Smooth muscle cell (in vitro differentiated cells): Measurements from ENCODE around the gene MEMO1. TPM values are rescaled to one million over a fixed set of nuclear protein-coding genes. Genes with fewer than 3 reads are reported as not detected.
A peak's percentile ranks its signal among the peaks of the same experiment; 100 is the strongest.

Experiments used
- DNase-seq: peaks from one replicate; lab custom pipeline; 2025; ENCODE audit not compliant: unreplicated experiment; lab: John Stamatoyannopoulos, UW
- H2AFZ ChIP-seq: fragments of 200-600 bp; sonication (generic); 2 replicates; pipeline ENCODE4 v1.6.0; 2016; ENCODE audit warnings: antibody characterized with exemption, low read depth, mild to moderate bottlenecking
- H3F3A ChIP-seq: fragments of 200-600 bp; sonication (generic); 2 replicates; pipeline ENCODE4 v1.6.0; 2017; ENCODE audit warnings: antibody characterized with exemption, low read depth
- H3K27ac ChIP-seq: fragments of 200-600 bp; sonication (generic); 2 replicates; pipeline ENCODE4 v1.5.1; 2016; ENCODE audit warnings: low read depth, mild to moderate bottlenecking
- H3K27me3 ChIP-seq: fragments of 200-600 bp; sonication (generic); 2 replicates; pipeline ENCODE4 v1.6.1; 2016; ENCODE audit warnings: low read depth, mild to moderate bottlenecking
- H3K36me3 ChIP-seq: fragments of 200-600 bp; sonication (generic); 2 replicates; pipeline ENCODE4 v1.5.1; 2016; ENCODE audit warnings: low read depth
- H3K4me1 ChIP-seq: fragments of 200-600 bp; sonication (generic); 2 replicates; pipeline ENCODE4 v1.5.1; 2016; ENCODE audit warnings: low read depth
- H3K4me2 ChIP-seq: fragments of 200-600 bp; sonication (generic); 2 replicates; pipeline ENCODE4 v1.6.0; 2016; ENCODE audit warnings: mild to moderate bottlenecking
- H3K4me3 ChIP-seq: fragments of 200-600 bp; sonication (generic); 2 replicates; pipeline ENCODE4 v1.5.1; 2016; ENCODE audit warnings: mild to moderate bottlenecking
- H3K79me2 ChIP-seq: fragments of 200-600 bp; sonication (generic); 2 replicates; pipeline ENCODE4 v1.6.0; 2016; ENCODE audit warnings: low read depth, mild to moderate bottlenecking
- H3K9ac ChIP-seq: fragments of 200-600 bp; sonication (generic); 2 replicates; pipeline ENCODE4 v1.6.0; 2016; ENCODE audit warnings: low read depth
- H3K9me3 ChIP-seq: fragments of 200-600 bp; sonication (generic); replicated peaks from 2 replicates; pipeline ENCODE4 v1.5.1; 2016; ENCODE audit warnings: low read depth
- H4K20me1 ChIP-seq: fragments of 200-600 bp; sonication (generic); 2 replicates; pipeline ENCODE4 v1.6.0; 2016; ENCODE audit warnings: low read depth
- CTCF ChIP-seq: fragments of 200-600 bp; sonication (generic); IDR thresholded peaks from 2 replicates; pipeline ENCODE4 v1.5.1; 2017; ENCODE audit warnings: borderline replicate concordance, mild to moderate bottlenecking, antibody characterized with exemption; ENCODE audit not compliant: insufficient read depth, poor library complexity, severe bottlenecking
- WGBS: methylation state at CpG from one replicate; pipeline ENCODE4 v1.1.7; 2016; ENCODE audit warnings: low lambda C conversion rate; 5-methylcytosine and 5-hydroxymethylcytosine counted together
- polyA plus RNA-seq: library from polyadenylated mRNA; unstranded; fragments of >200 nt; fragmentation: Nextera tagmentation; extraction: Ambion mirVana; gene quantifications from 2 replicates; pipeline ENCODE4 v1.2.1, GENCODE V29; 2016
- total RNA-seq: library from RNA; depleted of rRNA; stranded (reverse); fragments of >200 nt; gene quantifications from 2 replicates; pipeline ENCODE4 v1.2.3, GENCODE V29; 2014

The MEMO1 gene
- total and polyA plus RNA-seq, 2 experiments from 2014 or later = 32.2 to 33.4 TPM

- Histone ChIP-seq H3K9ac (no peak overlapping the region), H3K79me2 (peaks cover 99% of the 10 kb centered on the region), H3K4me2 (no peak overlapping the region), H3K4me3 (no peak overlapping the region), H4K20me1 (peaks cover 78% of the 10 kb centered on the region), H3F3A (no peaks in the 10 kb centered on the region), H3K9me3 (no peaks in the 10 kb centered on the region), H2AFZ (no peak overlapping the region), H3K27ac (peak overlapping the region; percentile 63), H3K4me1 (no peaks in the 10 kb centered on the region), H3K27me3 (no peaks in the 10 kb centered on the region), H3K36me3 (no peaks in the 10 kb centered on the region)
- DNase-seq = no peak
- 88% methylated on average over 6 of the region's 6 CpGs for WGBS
- no peak for TF ChIP-seq CTCF
Observed at GRCh38 chr2:31996571-31997150, 14.1 kb downstream of the MEMO1 start.

- no peaks in the 10 kb centered on the region for H3K9me3 ChIP-seq
- H3K4me1 ChIP-seq = no peaks in the 10 kb centered on the region
- no peak overlapping the region for H3K9ac ChIP-seq
- no peak overlapping the region for H3K4me2 ChIP-seq
- TF ChIP-seq CTCF = no peak
- H3F3A ChIP-seq = no peaks in the 10 kb centered on the region
- no peaks in the 10 kb centered on the region for H3K27me3 ChIP-seq
- peaks cover 100% of the 10 kb centered on the region for H3K79me2 ChIP-seq
- H3K36me3 ChIP-seq = no peaks in the 10 kb centered on the region
- no peak overlapping the region for H3K27ac ChIP-seq
- H4K20me1 ChIP-seq = peaks cover 94% of the 10 kb centered on the region
- no peak overlapping the region for H2AFZ ChIP-seq
- 82% methylated on average over 4 of the region's 4 CpGs for WGBS
- DNase-seq = no peak
- no peak overlapping the region for H3K4me3 ChIP-seq
Observed at GRCh38 chr2:31992934-31993333, 17.9 kb downstream of the MEMO1 start.

GRCh38 chr2:31992025-31992579 is 18.7 kb downstream of the MEMO1 start:
- Histone ChIP-seq H3K9me3 (no peaks in the 10 kb centered on the region), H3K27ac (no peak overlapping the region), H3K4me2 (no peak overlapping the region), H4K20me1 (peaks cover 94% of the 10 kb centered on the region), H2AFZ (no peak overlapping the region), H3K79me2 (peaks cover 100% of the 10 kb centered on the region), H3K4me3 (no peak overlapping the region), H3K27me3 (no peaks in the 10 kb centered on the region), H3F3A (no peaks in the 10 kb centered on the region), H3K36me3 (no peaks in the 10 kb centered on the region), H3K4me1 (no peaks in the 10 kb centered on the region), H3K9ac (no peak overlapping the region)
- DNase-seq = no peak
- 96% methylated on average over 3 of the region's 3 CpGs for WGBS
- TF ChIP-seq CTCF = no peak

- Histone ChIP-seq H3F3A (no peaks in the 10 kb centered on the region), H3K4me2 (no peak overlapping the region), H3K27me3 (no peaks in the 10 kb centered on the region), H3K9me3 (no peaks in the 10 kb centered on the region), H2AFZ (no peak overlapping the region), H3K4me1 (no peaks in the 10 kb centered on the region), H3K9ac (no peak overlapping the region), H3K4me3 (no peak overlapping the region), H3K36me3 (no peaks in the 10 kb centered on the region), H3K27ac (no peak overlapping the region), H4K20me1 (peaks cover 93% of the 10 kb centered on the region), H3K79me2 (peaks cover 100% of the 10 kb centered on the region)
- no peak for TF ChIP-seq CTCF
- no peak for DNase-seq
- 98% methylated on average over 4 of the region's 4 CpGs for WGBS
Observed at GRCh38 chr2:31989946-31990345, 20.9 kb downstream of the MEMO1 start.
